Common myeloid progenitor, CD34-positive (primary cell): Measurements from ENCODE around the gene FSD1.

Experiments used
- CTCF ChIA-PET: fragments of 350-600 bp; sonication (Branson Sonifier 250); formaldehyde crosslinking; loops from one replicate; lab custom pipeline; 2021; ENCODE audit warnings: antibody characterized with exemption; lab: Charles Lee
- POLR2A ChIA-PET: fragments of 350-600 bp; sonication (Branson Sonifier 250); formaldehyde crosslinking; loops from one replicate; lab custom pipeline; 2021; ENCODE audit warnings: antibody characterized with exemption; lab: Charles Lee
- DNase-seq, 3 donors: peaks; one replicate each; pipeline versions ENCODE4 v3.0.0 to v3.0.0-alpha.2; 2013
- H3K27ac ChIP-seq, 2 experiments: 1 replicate in 1 of 2; 2 replicates in 1 of 2; pipeline ENCODE4 v1.7.0; 2013; ENCODE audit warnings: inconsistent platforms in 2 of 2, low read length in 2 of 2, mild to moderate bottlenecking in 2 of 2, low read depth in 1 of 2, moderate library complexity in 1 of 2; ENCODE audit not compliant: severe bottlenecking in 2 of 2, insufficient read depth in 1 of 2, poor library complexity in 1 of 2
- H3K27me3 ChIP-seq, 5 experiments: replicated peaks in 2 of 5; 1 replicate in 3 of 5; 2 replicates in 2 of 5; pipeline versions ENCODE4 v1.6.1 to v1.7.0; 2013; ENCODE audit warnings: low read length in 4 of 5, mild to moderate bottlenecking in 2 of 5, moderate library complexity in 2 of 5, inconsistent platforms in 1 of 5; ENCODE audit not compliant: insufficient read depth in 5 of 5, control insufficient read depth in 4 of 5
- H3K36me3 ChIP-seq, 4 experiments: 1 replicate in 2 of 4; 2 replicates in 2 of 4; pipeline versions ENCODE4 v1.6.1 to v1.7.0; 2013; ENCODE audit warnings: low read length in 3 of 4, control low read depth in 1 of 4, mild to moderate bottlenecking in 1 of 4; ENCODE audit not compliant: control insufficient read depth in 4 of 4, insufficient read depth in 4 of 4
- H3K4me1 ChIP-seq, 4 experiments: 1 replicate in 3 of 4; 2 replicates in 1 of 4; pipeline versions ENCODE4 v1.6.1 to v1.7.1; 2013; ENCODE audit warnings: low read length in 3 of 4, mild to moderate bottlenecking in 3 of 4, control low read depth in 1 of 4, inconsistent platforms in 1 of 4, moderate library complexity in 1 of 4; ENCODE audit not compliant: control insufficient read depth in 4 of 4, insufficient read depth in 4 of 4; ENCODE audit errors: control extremely low read depth in 1 of 4
- H3K4me3 ChIP-seq, 7 experiments: 1 replicate in 4 of 7; 2 replicates in 3 of 7; pipeline versions ENCODE4 v1.5.1 to v1.7.0; 2013; ENCODE audit warnings: mild to moderate bottlenecking in 7 of 7, low read length in 6 of 7, moderate library complexity in 6 of 7, inconsistent platforms in 2 of 7, low read depth in 2 of 7, control low read depth in 1 of 7; ENCODE audit not compliant: insufficient read depth in 4 of 7, control insufficient read depth in 1 of 7; ENCODE audit errors: extremely low read depth in 1 of 7
- H3K9me3 ChIP-seq, 5 experiments: 1 replicate in 4 of 5; 2 replicates in 1 of 5; pipeline versions ENCODE4 v1.6.1 to v1.7.1; 2013; ENCODE audit warnings: low read length in 4 of 5, mild to moderate bottlenecking in 2 of 5, inconsistent platforms in 1 of 5, low read depth in 1 of 5, moderate library complexity in 1 of 5; ENCODE audit not compliant: control insufficient read depth in 4 of 5, insufficient read depth in 2 of 5; ENCODE audit errors: control extremely low read depth in 1 of 5
- whole genome bisulfite sequencing: methylation state at CpG from one replicate; pipeline ENCODE4 v1.1.5; 2013; ENCODE audit not compliant: insufficient coverage; 5-methylcytosine and 5-hydroxymethylcytosine counted together

The FSD1 gene

GRCh38 chr19:4357921-4358326, 53.5 kb downstream of the FSD1 start:
- Histone ChIP-seq H3K27me3 (no peaks in the 10 kb centered on the region), H3K4me1 (peaks cover 0 to 2% (median 0%) of the 10 kb centered on the region in 4 experiments), H3K36me3 (peaks cover 0 to 76% (median 46%) of the 10 kb centered on the region in 4 experiments), H3K27ac (no peak overlapping the region), H3K9me3 (no peaks in the 10 kb centered on the region), H3K4me3 (no peak overlapping the region)
- ChIA-PET CTCF (interaction anchor here (1.2 kb wide), 1 partner anchor 10 kb away, joined by 5 read pairs; no protein-coding TSS in a partner anchor), POLR2A (no interaction called here)
- DNase-seq: no peak
- 99% methylated on average over 16 of the region's 16 CpGs for WGBS

DNA sequence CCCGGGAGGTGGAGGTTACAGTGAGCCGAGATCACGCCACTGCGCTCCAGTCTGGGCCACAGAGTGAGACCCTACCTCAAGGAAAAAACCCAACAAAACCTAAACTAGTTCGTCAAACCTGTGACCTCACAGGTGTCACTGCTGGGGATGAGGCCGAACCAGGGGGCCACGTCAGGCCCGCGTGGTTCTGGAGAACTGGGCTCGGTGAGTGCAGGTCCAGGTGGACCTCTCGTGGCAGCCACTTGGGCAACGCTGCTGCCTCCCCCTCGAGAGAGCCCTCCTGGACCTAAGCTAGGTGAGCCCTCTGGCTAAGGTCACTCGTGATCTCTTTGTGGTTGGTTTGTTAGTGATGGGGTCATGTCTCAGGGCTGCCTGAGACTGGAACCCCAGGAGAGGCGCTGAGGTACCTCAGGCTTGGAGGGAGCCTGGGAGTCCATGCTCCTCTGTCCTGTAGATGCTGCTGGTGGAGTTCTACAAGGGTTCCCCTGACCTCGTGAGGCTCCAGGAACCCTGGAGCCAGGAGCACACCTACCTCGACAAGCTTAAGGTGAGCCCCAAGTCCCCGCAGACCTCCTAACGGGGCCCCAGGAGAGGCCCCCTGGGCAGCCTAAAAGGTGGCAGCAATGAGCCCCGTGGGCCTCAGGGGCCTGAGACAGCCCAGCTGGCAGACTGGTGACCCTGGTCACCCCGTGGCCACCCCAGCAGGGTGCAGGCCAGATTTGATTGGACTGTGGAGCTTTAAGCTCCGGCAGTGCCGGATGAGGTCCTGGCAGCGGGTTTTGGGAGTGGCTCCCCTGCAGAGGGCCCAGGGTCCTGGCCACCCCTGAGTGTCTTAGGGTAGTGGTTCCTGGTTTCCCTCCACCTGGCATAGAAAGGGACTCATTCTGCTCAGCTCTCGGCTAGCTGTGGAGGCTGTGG, 54.6 kb downstream of the FSD1 start:
- POLR2A ChIA-PET: interaction anchor here (0.5 kb wide), 1 partner anchor 71 kb away, joined by 3 read pairs; no protein-coding TSS in a partner anchor
- Histone ChIP-seq H3K27me3 (no peaks in the 10 kb centered on the region), H3K9me3 (no peaks in the 10 kb centered on the region), H3K36me3 (peaks cover 0 to 84% (median 54%) of the 10 kb centered on the region in 4 experiments), H3K4me1 (peaks cover 0 to 2% (median 0%) of the 10 kb centered on the region in 4 experiments), H3K27ac (no peak overlapping the region), H3K4me3 (no peak overlapping the region)
- CTCF ChIA-PET: interaction anchor here (1.2 to 1.3 kb wide), 3 partner anchors 11 to 92 kb away, joined by 3 to 5 read pairs (median 4); no protein-coding TSS in a partner anchor
- WGBS: 98% methylated on average over 23 of the region's 25 CpGs
- DNase-seq: no peak

DNA sequence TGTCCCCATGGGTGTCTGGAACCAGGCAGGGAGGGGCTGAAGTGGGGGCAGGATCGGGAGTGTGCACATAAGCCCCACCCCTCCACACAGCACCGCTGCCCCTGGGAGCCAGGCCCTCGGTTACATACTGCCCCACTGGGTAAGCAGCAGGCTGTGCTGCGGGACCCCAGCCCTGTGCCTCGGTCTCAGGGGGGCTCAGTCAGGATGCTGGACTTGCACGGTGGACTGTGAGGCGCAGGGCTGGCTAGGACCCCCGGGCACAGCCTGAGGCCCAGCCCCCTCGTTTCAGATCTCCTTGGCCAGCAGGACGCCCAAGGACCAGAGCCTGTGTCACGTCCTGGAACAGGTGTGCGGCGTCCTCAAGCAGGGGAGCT, 55.2 kb downstream of the FSD1 start:
- 96% methylated on average over 13 of the region's 13 CpGs for WGBS
- POLR2A ChIA-PET: interaction anchor here (0.5 kb wide), 1 partner anchor 72 kb away, joined by 3 read pairs; no protein-coding TSS in a partner anchor
- H3K9me3 ChIP-seq: no peaks in the 10 kb centered on the region
- CTCF ChIA-PET: interaction anchor here (1.3 to 2.3 kb wide), 3 partner anchors 10 to 93 kb away, joined by 3 to 7 read pairs (median 4); no protein-coding TSS in a partner anchor
- H3K4me1 ChIP-seq: peaks cover 0 to 2% (median 0%) of the 10 kb centered on the region in 4 experiments
- no peak overlapping the region for H3K4me3 ChIP-seq
- DNase-seq: no peak
- no peaks in the 10 kb centered on the region for H3K27me3 ChIP-seq
- H3K27ac ChIP-seq: no peak overlapping the region
- H3K36me3 ChIP-seq: peaks cover 0 to 82% (median 54%) of the 10 kb centered on the region in 4 experiments

DNA sequence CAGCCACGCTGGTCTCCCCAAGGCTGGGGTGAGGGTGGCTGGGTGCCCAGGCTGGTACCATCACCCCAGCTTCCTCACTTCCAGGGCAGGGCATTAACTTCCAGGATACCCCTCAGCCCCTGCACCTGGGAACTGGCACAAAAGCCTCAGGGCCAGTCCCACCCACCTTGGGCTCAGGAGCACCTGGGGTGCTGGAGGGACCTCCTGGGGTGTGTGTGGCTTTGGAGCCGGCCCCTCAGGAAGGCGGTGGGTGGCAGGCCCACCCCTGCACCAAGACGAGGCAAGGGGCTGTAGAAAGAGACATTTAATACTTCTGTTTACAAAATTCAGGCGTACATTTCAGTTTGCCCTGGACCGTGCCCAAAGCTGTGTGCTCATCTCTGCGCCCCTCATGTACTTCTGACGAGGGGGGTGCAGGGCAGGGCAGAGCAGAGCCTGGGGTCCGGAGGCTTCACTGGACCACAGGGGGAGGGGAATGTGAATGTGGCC, 55.7 kb downstream of the FSD1 start:
- H3K27ac ChIP-seq: no peak overlapping the region
- no peak for DNase-seq
- no peaks in the 10 kb centered on the region for H3K9me3 ChIP-seq
- H3K27me3 ChIP-seq: no peaks in the 10 kb centered on the region
- peaks cover 0 to 81% (median 54%) of the 10 kb centered on the region in 4 experiments for H3K36me3 ChIP-seq
- H3K4me3 ChIP-seq: no peak overlapping the region
- CTCF ChIA-PET: interaction anchor here (1.3 to 2.3 kb wide), 2 partner anchors 10 to 93 kb away, joined by 4 to 7 read pairs; no protein-coding TSS in a partner anchor
- WGBS: 88% methylated on average over 9 of the region's 9 CpGs
- H3K4me1 ChIP-seq: peaks cover 0 to 2% (median 0%) of the 10 kb centered on the region in 4 experiments
- POLR2A ChIA-PET: no interaction called here

DNA sequence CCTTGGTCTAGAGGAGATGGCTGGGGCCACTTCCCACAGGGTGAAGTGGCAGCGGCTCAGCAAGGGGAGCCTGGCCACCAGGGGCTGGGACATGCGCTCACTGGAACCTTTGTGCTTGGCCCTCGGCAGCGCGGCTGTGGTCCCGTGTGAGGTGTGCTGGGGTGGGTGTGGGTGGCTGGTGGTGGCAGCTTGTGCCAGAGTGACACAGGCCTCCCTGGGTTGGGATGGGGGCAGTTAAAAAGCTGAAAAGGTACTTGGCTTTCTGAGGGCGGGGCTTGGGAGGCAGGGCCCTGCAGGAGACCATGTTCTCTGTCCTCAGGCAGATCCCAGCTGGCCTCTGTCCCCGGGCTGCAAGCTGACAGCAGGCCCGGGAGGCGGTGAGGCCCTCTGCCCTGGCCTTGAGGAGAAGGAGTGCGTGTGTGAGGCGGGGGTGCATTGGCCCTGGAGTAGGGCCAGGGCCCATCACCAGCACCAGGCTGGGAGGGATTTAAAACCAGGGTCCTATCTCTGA, 56.3 kb downstream of the FSD1 start:
- CTCF ChIA-PET: interaction anchor here (2.3 kb wide), 1 partner anchor 94 kb away, joined by 7 read pairs; no protein-coding TSS in a partner anchor
- WGBS: 92% methylated on average over 12 of the region's 12 CpGs
- Histone ChIP-seq H3K27me3 (no peaks in the 10 kb centered on the region), H3K9me3 (no peaks in the 10 kb centered on the region), H3K4me1 (peaks cover 0 to 2% (median 0%) of the 10 kb centered on the region in 4 experiments), H3K4me3 (no peak overlapping the region), H3K27ac (no peak overlapping the region), H3K36me3 (peaks cover 0 to 86% (median 58%) of the 10 kb centered on the region in 4 experiments)
- no peak for DNase-seq
- POLR2A ChIA-PET: interaction anchor here (0.6 kb wide), 1 partner anchor 114 kb away, joined by 3 read pairs; the partner anchor contains the start of gene YJU2

- Histone ChIP-seq H3K27me3 (no peaks in the 10 kb centered on the region), H3K4me3 (no peak overlapping the region), H3K36me3 (peaks cover 3 to 88% (median 60%) of the 10 kb centered on the region in 4 experiments), H3K9me3 (no peaks in the 10 kb centered on the region), H3K4me1 (peaks cover 0 to 2% (median 0%) of the 10 kb centered on the region in 4 experiments), H3K27ac (no peak overlapping the region)
- DNase-seq: no peak
- 95% methylated on average over 41 of the region's 50 CpGs for WGBS
- POLR2A ChIA-PET: interaction anchor here (0.6 kb wide), 2 partner anchors 63 to 114 kb away, joined by 3 read pairs; partner anchors contain the start of gene YJU2
- CTCF ChIA-PET: interaction anchor here (1.0 to 2.3 kb wide), 3 partner anchors 8 to 94 kb away, joined by 3 to 11 read pairs (median 7); no protein-coding TSS in a partner anchor
These were observed 57.0 kb downstream of the FSD1 start for GRCh38 chr19:4361152-4362046.
